GM12892 (cell line): ENCODE measurements around the gene DCANP1.

Experiments used
- POLR2A ChIP-seq: IDR thresholded peaks from 2 replicates; pipeline ENCODE4 v1.6.1; 2011; ENCODE audit warnings: low read depth, low read length, control low read depth
- POLR2AphosphoS5 ChIP-seq: IDR thresholded peaks from 2 replicates; pipeline ENCODE4 v1.6.1; 2011; ENCODE audit warnings: low read depth, low read length, control low read depth

- no peak for TF ChIP-seq POLR2A
- TF ChIP-seq POLR2AphosphoS5, result no peak
Observed at GRCh38 chr5:135480511-135480910, 33.4 kb upstream of the DCANP1 start.
